Hematopoietic multipotent progenitor cell treated with erythropoietin and hydrocortisone succinate and interleukin-3 and kit ligand, for 15 days (in vitro differentiated cells): ENCODE measurements around the gene BAHCC1.

Experiments
- DNase-seq: peaks from one replicate; pipeline ENCODE4 v3.0.0-alpha.2; 2015; ENCODE audit warnings: low spot score

The BAHCC1 gene

DNA sequence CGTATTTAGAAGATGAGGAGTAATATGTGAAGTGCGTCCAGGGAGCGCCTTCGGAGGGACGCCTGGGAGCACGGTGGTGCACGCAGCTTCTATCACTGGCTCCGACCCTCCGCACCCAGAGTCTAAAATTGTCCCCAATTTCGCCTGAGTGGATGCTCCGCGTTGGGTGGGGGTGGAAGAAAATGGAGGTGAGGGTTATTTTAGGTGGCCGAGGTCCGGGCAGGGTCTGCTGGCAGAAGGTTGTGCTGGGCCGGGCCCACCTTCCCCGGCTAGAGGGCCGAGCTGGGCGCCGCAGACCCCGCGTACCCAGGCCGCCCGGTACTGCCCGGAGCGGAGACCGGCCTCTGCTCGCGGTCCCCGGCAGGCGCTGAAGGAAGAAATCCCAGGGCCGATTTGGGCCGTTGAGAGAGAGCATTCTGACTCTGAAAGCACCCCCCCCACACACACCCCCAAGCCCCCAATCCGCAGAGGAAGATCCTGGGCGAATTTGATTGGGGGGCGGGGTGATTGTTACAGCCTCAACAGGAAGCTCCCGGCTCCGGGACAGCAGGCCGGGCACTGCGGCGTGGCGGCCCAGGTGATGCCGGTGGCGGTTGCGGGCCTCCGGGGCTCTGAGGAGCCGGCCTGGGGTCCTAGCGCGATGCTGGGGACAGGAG, 3.0 kb downstream of the BAHCC1 start:
- DNase-seq, result no peak

DNA sequence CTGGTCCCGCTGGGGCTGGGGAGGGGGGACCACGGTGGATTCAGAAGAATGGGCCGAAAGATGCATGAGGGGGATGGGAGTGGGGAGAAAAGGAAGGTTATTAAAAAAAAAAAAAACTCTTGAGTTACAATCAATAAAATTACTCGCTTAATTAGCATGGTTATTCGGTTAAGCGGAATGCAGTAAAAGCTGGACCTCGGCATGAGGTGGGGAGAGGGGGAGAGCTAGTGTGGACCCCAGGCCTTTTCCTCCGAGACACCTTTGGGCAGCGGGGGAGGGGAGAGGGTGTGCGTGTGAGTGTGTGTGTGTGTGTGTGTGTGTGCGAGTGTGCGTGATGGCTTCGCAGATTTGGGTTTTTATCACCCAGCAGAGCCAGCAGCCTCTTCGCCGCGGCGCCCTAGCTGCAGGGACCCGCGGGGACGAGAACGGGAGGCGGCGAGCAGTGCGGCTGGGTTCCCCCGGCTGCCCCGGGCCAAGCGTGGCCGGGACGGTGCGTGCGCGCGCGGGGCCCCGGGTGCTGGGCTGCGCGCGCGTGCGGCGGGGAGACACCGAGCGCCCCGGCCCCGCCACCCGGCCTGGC, 3.7 kb downstream of the BAHCC1 start:
- DNase-seq, result no peak

DNA sequence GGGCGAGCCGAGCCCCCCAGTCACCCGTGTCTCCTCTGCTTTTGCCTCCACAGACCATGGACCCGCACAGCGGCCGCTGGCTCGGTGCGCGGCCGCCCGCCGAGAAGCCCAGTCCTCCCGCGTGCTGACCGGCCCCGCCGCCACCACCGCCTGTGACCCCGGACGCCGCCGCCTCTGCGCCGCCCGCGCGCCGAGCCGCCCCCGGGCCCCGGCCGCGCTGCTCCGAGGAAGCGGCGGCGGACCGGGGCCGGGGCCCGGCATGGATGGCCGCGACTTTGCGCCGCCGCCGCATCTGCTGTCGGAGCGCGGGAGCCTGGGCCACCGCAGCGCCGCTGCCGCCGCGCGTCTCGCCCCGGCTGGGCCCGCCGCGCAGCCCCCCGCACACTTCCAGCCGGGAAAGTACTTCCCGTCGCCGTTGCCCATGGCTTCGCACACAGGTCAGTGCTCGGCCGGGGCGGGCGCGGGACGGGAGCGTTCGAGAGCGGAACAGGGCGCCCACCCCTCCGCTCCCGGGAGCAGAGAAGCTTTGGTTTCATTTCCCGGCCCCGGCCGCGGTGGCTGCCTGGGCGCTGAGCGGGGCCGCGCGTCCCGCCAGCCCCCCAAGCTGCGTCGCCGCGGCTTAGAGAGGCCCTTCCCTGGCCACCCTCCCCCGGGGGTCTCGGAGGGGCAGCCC, 4.4 kb downstream of the BAHCC1 start:
- no peak for DNase-seq

DNA sequence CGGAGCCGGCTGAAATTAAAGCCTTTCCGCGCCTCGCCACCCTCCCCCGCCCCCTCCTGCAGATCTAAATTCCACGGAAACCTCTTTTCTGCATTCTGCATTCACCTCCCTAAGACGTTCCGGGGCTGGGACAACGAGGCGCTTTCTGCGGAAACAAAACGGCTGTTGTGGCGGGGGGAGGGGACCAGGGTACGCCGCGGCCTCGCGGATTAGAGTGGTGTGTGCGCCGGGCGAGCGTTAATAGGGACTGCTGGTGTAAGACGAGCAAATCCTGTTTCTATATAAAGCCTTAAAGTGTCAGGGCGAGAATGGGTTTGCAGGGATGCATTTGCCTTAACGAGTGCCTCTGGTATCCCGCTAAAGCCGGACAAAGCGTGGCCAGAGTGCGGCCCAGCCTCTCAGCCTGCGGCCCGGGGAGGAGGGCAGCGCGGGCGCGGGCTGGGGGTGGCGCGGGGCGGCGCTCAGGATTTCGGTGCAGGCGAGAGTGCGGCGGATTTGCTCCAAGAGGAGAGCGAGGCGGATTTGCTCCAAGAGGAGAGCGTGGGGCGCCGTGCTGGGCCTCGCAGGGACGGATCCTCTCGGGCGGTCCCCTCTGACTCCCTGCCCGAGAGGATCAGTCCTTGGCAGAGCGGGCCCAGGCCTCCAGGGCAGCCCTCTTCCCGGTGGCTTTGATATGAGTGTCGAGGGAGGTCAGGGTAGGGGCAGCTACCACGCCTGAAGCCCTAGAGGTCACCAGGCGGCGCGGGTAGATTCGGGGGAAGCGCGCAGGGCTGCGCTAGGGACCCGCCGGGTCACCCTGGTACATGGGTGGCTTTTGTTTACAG, 5.1 kb downstream of the BAHCC1 start:
- no peak for DNase-seq

DNA sequence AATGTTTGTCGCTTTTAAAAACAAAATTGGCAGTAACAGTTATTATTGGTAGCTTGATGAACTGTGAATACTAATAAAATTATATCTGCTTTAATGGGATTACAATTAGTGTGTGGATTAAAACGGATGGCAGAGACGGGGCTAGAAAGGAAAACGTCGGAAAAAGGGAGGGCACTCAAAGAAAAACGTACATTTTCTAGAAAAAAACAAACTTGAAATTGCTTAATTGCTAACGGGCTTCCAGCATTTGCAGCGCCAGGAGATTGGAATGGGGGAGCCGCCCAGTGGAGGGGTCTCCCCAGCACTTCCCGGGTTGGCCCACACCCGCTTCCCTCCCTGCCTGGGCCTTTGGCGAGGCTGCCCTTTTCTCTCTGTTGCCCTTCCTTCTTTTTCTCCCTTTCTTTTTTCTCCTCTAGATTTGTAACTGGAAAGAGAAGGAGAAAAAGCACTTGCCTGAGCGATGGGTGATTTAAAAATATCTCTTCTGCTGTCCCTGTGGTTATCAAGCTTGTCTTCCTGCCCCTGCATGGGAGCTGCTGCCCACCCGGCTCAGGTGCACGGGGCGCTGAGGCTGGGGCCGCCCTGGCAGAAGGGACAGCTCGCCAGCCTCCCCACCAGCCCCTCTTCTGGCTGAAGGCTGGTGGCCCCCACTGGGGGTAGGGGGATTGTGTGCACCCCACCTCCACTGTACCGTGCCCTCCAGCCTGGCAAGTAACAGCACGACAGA, 5.9 kb downstream of the BAHCC1 start:
- DNase-seq, result no peak

DNA sequence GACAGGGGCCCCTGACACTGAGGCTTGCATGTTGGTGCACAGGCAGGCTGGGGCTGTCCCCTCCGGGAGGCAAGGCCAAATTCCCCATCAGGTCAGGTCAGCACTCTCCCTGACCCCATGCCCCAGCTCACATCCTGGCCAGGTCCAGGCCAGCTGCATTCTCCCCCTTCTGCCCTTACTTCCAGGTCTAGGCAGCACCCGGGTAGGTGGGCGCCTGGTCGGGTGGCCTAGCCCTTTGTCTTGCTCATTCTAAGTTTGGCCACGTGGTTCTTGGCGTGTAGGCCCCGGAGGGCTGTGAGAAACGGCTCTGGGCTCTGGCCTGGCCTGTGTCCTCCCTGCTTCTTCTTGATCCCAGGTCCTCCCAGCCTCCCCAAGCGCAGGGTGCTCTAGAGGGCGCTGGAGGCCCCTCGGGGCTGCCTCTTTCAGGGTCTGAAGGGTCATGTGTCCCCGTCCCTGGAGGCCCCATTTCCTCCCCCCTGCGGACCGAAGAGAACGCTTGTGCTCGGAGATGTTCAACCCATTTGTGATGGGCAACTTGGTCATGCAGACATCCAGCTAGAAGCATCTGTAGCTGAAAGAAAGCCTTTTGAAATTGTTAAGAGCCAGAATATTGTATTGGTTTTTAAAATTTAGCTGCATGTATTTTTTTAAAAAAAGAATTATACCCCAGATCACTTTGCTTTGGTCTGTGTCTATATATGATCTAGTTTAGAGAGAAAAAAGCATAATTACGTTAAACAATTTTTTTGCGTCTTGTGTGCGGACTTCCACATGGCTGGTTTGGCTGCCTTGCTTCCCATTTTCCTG, 6.7 kb downstream of the BAHCC1 start:
- no peak for DNase-seq

DNA sequence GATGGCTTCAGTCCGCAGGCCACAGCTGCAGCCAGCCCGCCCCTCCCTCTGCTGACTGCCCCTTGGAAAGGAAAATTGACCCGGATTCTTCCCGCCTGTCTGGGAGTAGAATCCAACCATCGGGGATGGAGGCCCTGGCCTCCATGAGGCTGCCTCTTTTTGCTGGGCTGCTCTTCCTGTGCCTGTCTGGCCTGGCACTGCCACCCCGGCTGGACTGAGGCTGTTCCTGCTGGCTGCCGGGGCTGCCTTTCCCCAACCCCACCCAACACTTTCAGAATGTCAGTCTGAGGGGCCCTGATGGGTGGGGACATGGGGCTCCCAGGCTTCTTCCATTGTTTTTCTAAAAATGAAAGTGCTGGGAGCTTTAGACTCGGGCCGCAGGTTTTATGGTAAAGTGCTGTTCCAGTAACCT, 7.3 kb downstream of the BAHCC1 start:
- DNase-seq, result no peak

DNA sequence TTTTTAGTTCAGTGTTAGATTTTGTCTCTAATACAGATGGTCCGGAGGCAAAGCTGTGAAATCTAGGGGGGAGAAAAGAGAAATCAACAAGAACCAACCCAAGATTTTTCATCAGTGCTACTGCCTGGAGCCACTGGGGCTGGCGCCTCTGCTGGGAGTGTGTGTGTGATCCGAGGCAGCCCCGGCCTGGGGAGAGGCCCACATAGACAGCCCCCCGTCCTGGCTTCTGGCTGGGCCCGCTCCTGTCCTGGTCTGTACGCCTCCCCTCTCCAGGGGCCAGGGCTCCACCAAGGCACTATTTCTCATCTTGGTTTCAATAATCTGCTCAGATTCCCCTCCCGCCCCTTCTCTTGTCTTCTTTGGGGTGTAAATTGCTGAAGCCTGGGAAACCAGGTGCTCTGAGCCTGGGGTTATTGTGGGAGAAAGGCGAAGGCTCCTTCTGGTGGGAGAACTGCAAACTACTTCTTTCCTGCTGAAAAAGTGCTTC, 7.8 kb downstream of the BAHCC1 start:
- DNase-seq, result no peak

DNA sequence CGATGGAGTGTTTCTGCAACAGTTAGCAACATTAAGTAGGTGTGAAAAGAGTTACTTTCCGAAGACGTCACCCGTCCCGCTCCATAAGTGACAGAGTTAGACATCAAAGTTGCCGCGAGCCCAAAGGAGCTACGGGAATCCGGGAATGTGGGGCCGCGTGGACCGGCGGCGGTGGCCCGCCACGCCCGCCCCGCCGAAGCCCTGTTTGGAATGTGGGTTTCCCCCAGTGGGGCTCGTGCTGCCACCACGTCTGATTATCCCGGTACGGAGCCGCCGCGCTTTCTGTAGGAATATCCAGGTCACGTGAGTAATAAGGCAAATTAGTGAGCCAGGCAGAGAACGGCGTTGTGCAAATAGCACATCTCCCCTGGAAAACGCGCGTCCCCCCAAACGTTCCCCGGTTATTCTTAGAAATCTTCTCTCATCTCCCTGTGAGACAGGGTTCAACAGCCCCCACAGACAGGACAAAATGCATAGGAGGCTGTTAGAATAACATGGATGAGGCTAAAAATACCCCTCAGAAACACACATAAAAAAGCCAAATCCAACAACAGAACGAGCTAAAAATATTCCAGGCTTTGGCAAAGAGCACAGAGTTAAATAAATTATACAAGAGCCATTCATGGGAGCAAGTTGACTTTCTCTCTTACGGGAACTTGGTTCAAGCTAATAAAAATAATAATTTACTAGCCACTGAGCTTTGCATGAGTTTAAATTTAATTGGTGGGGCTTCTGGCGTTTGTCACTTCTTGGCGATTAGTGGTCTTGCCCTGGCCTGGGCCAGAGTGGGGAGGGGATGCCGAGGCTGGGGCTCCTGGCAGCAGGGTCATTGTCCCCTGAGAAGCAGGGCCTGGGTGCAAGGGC, 8.6 kb downstream of the BAHCC1 start:
- DNase-seq, result no peak

DNA sequence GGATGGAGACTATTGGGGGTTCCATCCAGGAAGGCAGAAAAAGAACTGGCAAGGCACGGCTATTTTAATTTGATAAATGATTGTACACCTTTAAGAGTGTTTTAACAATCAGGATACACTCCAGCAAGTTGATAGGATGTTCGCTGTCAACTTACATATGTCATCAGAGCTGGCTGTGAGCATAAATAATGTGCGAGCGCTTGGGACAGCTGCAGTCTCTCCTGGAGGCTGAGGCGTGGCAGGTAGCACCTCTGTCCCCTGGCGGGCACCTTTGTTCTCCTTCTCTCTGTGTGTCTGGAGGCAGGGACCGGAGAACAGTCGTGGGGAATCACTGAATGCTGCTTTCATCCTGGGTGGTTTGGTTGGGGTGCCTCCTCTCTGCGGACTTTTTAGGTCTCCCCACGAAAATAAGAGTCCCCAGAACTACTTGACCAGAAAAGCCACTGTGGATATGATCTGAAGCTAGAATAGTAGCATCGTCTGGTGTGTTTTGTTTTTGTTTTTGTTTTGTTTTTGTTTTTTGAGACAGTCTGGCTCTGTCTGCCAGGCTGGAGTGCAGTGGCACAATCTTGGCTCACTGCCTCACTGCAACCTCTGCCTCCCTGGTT, 9.4 kb downstream of the BAHCC1 start:
- no peak for DNase-seq

DNA sequence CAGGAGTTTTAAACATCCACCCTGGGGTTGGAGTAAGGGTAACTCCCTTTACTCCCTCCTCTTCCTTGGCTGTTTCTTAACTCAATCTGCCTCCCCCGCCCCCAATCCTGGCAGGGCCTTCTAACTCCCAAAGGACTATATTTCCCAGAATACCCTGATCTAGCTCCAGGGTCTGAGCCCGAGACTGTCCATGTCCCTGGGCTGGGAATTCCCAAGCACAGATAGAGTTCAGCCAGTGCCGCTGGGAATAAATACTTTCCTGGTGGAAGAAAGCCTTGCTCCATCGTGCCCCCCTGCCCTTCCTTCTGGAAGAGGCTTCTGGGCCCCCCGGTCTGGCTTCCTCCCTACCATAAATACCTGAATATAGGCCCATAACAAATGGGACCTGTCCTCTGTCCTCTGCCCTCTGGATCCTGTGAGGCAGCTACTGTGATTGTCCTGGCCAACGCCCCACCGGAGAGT, 10.2 kb downstream of the BAHCC1 start:
- no peak for DNase-seq

DNA sequence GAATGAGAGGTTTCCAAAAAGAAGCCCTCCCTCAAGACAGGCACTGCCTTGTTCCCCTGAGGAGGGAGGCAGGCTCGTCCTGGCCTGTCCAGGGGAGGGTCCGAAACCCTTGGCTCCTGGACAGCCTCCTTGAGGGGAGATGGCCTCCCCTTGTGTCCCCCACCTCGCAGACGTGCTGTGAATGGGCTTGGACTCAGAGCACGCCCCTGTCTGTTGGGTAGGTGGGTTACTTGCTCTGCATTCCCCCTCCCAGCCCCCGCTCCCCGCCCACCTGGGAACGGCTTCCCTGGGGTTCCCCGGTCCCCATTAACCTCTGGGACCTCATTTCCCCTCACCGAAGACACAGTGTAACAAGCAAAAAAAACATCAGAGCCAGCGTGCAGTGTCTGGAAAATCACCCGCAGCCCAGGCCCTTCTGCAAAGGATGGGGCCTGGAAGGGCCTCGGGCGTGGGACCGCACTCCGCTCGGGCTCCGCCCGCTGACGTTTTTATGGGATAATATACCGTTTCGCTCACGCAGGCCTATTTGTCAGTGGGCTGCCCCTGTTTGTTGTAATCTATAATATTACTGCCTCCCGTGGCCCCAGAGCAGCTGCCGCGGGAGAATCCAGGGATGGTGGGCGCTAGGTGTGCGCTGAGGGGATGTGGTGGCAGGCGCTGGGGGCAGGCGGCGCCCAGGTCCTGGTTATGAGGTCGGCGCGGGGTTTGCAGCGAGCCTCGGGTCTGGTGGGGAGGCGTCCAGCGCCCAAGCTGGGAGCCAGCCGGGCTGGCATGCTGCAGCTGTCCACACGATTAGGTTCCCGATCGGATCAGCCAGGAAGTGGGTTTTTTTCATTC, 11.1 kb downstream of the BAHCC1 start:
- no peak for DNase-seq

DNA sequence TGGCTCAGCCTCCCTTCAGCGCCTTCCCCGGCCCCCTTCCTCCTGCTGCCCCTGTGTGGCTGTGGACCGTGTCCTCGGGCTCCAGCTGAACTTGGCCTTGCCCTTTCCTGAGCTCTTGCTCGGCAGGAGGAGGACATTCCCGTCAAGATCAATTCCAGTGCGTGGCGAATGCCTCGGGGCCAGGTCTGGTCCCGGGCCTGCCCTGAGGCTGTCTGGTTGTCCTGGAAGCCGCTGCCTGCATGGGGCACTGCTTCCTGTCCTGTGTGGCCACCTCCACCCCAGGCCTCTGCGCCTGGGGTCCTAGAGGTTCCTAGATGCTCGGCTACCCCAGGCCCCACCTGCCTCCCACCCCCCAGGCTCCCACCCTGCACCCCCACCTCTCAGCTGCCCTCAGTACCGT, 12.8 kb downstream of the BAHCC1 start:
- DNase-seq, result no peak

DNA sequence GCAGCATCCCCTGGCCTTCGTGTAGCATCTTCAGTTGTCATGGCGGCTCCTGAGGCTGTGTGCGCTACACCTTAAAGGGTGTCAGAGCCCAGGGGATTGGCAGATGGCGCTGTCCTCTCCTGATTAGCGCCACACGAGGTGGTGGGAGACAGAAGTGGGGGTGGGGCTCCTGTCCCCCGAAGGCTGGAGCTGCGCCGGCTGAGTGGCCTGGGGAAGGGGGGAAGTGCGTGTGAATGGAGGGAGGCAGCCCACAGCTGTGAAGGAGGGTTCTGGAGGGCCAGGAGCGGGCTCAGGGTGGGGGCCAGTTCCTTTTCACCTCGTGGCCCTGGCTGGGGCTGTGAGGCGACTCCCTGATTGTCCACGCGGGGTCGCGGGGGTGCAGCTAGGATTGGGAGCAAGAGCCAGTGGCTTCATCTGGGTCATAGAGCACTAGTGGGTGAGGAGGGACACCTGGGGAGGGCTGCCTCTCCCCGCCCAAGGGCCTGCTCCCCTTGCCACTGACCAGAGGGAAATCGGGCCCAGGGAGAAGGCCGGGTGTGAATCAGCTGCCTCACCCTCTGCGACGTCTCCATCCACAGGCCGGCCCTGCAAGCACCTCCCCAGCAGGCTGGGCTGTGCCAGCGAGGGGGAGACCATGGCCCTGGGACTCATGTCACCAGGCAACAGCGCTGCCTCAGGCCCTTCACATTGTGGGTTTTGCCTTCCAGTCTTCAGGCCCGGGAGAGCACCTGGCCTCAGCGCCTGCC, 14.1 kb downstream of the BAHCC1 start:
- no peak for DNase-seq

DNA sequence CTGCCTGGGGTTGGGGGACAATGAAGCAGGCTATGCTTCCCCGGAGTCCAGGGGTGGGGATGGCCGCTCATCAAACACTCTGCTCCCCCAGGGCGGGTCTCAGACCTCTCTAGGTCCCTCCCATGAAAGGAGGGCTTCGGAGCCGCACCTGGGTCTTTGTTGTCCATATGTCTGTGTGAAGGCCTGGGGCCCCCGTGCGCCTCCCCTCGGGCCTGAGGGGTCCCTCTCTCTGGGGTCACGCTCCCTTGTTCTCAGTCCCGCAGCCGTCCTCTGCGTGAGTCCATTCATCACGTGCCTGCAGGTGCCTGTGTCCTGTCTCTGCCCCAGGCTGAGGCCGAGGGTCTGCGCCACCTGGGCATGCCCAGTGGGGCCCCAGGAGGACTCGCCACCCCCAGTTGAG, 15.6 kb downstream of the BAHCC1 start:
- DNase-seq, result no peak

DNA sequence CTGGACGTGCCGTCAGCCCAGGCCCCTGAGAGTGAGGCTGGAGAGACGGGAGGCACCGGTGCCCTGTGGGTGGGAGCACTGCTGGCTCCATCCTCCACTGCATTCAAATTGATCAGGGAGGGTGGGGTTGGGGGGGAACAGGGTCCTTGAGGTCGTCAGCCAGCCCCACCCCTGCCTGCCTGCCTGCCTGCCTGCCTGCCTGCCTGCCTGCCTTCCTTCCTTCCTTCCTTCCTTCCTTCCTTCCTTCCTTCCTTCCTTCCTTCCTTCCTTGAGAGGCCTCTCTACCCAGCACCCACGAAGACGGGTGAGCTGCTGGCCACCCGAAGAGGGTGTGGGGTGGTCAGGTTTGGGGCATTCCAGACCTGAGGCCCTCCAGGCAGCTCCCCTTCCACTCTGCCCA, 16.0 kb downstream of the BAHCC1 start:
- no peak for DNase-seq

DNA sequence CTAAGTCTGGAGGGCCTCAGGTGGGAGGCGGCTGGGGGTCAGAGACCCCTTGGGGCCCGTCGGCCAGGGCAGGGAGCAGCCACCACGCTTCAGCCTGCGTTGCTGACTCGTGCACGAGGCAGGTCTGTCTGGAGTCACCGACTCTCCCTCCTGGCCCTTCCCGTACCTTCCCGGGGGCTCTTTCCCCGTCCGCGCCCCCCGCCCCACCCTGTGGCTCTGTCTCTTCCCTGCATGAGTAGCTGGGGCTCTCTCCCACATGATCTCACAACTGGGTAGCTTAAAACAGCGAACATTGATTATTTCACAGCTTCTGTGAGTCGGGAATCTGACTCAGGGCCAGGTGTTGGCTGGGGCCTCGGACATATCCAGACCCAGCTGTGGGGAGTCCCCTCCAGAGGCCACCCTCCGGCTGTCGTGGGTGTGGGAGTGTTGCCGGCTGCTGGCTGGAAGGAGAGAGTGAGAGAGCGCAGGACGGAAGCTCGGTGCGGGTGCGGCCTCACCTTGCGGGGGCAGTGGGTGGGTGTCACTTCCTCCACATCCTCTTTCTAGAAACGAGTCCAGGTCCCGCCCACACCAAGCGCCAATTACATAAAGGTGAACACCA, 17.3 kb downstream of the BAHCC1 start:
- no peak for DNase-seq
